NT2/D1 (cell line): Measurements from ENCODE around the gene PSMG4.

Experiments used
- SUZ12 ChIP-seq: IDR thresholded peaks from 2 replicates; pipeline ENCODE4 v1.6.1; 2011; ENCODE audit not compliant: insufficient read length, insufficient read depth; ENCODE audit errors: extremely low read depth
- YY1 ChIP-seq: IDR thresholded peaks from 2 replicates; pipeline ENCODE4 v1.6.1; 2011; ENCODE audit not compliant: insufficient read length, insufficient read depth
- ZNF274 ChIP-seq: IDR thresholded peaks from 2 replicates; pipeline ENCODE4 v1.6.1; 2011; ENCODE audit warnings: mild to moderate bottlenecking, low read depth, low read length

GRCh38 chr6:3258201-3258600, 546 bp upstream of the PSMG4 start:
- TF ChIP-seq SUZ12 (no peak), YY1 (no peak), ZNF274 (no peak)
